Forelimb muscle (tissue), 1 donor: ENCODE data around the gene KIAA1958. TPM values are rescaled to one million over a fixed set of nuclear protein-coding genes. Genes with fewer than 3 reads are reported as not detected.
A peak's percentile ranks its signal among the peaks of the same experiment; 100 is the strongest.

Experiments used
- DNase-seq: peaks from one replicate; pipeline ENCODE4 v3.0.0-alpha.2; 2013; ENCODE audit warnings: low read depth
- polyA plus RNA-seq: library from polyadenylated mRNA; unstranded; fragments of 120-200 nt; gene quantifications from one replicate; pipeline ENCODE4 v1.2.1, GENCODE V29; 2013; ENCODE audit not compliant: insufficient read length

Gene KIAA1958
- polyA plus RNA-seq = 3.3 TPM

- DNase-seq = peak; percentile 36
These were observed at the start of gene KIAA1958 for GRCh38 chr9:112486221-112487007. TSS of gene KIAA1958 (plus strand) at chr9:112486827. CDS start at chr9:112574081, 87,254 bp downstream.

DNA sequence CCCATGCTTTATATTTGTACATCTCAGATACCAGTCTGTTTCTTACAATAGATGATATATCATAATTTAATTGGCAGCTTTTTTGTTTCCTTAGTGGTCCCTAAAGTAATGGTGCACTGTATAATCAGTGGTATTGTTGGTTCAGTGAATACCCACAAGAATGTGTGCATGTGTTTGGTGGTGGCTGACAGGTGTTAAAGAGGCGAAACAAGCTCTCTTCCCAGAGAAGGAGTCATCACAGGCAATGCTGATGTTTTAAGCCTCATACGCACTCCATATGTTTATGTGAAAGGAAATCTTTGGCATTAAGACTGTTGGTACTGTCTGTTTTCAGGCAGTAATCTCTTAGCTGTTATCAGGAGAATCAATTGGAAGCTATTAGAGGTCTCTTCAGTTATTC is 49.2 kb upstream of the KIAA1958 start:
- no peak for DNase-seq

DNA sequence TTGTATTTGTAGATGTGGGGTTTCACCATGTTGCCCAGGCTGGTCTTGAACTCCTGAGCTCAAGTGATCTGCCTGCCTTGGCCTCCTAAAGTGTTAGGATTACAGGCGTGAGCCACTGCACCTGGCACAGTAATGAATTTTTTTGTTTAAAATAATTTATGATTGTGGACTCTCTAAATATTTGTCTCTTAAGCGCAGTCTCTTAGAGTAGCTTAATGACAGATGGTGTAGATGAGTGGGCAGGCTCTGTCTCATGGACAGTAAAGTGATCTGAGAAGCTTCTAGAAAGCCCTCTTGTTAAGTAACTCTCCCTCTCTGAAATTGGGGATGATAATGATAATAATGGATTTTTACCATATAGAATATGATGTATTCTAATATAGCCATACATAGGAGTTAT is 47.5 kb upstream of the KIAA1958 start:
- no peak for DNase-seq

- no peak for DNase-seq
These were observed 46.8 kb upstream of the KIAA1958 start for GRCh38 chr9:112439825-112440224.

GRCh38 chr9:112443200-112443599 is 43.4 kb upstream of the KIAA1958 start:
- no peak for DNase-seq

- DNase-seq = no peak
These were observed 43.0 kb upstream of the KIAA1958 start for GRCh38 chr9:112443636-112444035.

DNA sequence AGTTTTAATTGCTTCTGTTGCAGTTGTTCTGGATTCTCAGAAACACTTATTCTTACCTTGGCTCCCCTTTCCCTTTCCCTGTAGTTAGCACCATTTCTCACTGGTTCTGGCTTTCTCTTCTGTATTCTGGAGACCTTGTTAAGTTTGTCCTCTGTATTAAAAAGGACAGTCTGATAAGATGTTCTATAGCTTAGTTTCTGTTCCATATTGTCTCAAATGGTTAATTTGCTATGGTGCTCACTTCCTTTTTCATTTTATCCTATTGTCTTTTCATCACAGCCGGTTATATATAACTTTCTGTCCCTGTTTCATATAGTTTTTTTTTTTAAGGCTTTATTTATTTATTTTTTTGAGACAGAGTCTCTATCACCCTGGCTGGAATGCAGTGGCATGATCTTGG is 41.4 kb upstream of the KIAA1958 start:
- DNase-seq = no peak

DNA sequence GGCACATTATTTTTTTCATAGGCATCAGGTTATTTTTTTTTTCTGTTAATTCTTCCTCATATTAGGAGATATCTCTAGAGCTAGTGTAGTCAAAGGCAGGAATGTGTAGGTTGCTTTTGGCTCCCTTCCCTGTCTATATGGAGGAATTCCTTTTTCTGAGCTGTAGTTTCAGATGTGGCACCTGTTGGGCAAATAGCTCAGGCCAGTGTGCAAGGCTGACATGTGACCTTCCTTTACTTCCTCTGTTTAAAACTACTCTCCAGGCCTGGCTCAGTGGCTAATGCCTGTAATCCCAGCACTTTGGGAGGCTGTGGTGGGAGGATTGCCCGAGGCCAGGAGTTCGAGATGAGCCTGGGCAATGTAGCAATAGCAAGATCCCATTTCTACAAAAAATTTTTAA is 40.5 kb upstream of the KIAA1958 start:
- no peak for DNase-seq

GRCh38 chr9:112446526-112446925 is 40.1 kb upstream of the KIAA1958 start:
- no peak for DNase-seq

DNA sequence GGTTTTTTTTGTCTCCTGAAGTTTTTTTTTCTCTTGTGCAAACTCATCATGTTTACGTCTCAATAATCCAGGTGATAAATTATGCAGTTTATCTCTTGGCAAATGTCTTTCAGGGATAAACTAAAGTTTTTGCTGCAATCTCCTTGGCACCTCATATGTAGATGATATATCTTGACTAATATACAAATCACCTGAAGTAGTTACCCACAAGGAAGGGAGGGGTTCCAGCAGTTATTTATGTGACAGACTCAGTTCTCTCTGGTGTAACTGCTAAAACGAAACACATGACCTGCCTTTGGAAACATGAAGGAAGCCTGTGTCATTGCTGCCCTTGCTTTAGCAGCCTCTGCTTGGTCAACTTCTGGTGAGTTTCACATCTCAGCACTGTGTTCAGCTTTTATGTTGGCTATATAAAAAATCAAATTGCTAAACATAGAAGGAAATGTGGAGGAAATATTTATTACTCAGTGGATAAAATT is 39.3 kb upstream of the KIAA1958 start:
- DNase-seq = no peak

DNA sequence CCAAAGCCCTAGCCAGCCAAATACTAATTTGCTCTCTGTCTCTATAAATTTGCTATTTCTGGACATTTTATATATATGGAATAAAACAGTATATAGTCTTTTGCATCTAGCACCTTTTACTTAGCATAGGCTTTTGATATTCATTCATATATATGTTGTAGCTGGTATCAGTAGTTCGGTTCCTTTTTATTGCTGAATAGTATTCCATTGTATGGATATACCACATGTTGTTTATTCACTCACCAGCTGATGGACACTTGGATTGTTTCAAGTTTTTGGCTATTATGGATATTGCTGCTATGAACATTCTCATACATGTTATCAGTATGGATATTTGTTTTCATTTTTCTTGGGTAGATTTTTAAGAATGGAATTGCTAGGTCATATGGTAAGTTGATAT is 23.8 kb upstream of the KIAA1958 start:
- no peak for DNase-seq

GRCh38 chr9:112465352-112465751 is 21.3 kb upstream of the KIAA1958 start:
- DNase-seq = no peak

- no peak for DNase-seq
These were observed 13.6 kb upstream of the KIAA1958 start for GRCh38 chr9:112472996-112473395.

DNA sequence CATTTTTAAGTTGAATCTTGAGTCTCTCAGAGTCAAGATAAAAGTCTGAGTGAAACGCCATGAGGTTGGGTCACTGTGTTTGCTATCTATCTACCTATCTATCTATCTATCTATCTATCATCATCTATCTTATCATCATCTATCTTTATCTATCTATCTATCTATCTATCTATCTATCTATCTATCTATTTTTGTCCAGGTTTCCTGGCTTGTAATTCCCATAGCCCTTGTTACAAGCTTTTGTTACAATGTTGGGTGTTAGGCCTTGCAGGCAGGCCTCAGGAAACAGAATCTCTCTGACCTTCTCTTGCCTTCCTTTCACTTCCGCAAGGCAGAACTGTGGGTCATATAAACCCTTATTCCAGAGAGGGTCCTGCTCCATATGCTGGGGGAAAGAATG is 12.6 kb upstream of the KIAA1958 start:
- no peak for DNase-seq

DNA sequence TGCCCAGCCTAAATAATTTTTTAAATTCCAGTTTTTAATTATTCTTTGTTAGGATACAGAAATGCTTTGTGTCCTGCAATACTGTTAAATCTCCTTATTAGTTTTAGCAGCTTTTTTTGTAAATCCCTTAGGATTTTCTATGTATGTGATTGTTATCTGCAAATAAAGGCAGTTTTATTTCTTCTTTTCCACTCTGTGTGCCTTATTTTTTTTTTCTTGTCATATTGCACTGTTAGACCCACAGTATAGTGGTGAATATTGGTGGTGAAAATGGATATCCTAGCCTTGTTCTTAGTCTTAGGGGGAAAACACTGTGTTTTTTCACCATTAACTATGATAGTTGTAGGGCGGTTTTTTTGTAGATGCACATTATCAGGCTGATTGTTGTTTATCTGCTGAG is 11.3 kb upstream of the KIAA1958 start:
- no peak for DNase-seq

DNA sequence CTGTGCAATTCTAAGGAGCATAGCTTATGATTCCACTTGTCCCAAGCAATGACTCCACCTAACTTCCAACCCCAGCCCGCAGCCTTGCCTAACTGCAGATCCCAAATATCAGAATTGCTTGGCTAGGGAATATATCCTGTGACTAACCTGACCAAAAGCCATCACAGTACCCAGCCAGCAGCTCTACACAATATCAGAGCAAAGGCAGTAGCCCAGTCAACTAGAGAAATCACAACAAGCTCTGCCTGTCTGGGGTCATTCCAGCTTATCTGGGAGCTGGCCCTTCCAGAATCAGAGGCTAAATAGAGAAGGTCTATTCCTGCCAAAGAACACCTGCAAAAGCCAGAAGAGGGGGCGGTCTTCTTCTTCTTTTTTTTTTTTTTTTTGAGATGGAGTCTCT is 9.3 kb upstream of the KIAA1958 start:
- DNase-seq = no peak

GRCh38 chr9:112479221-112479620 is 7.4 kb upstream of the KIAA1958 start:
- DNase-seq = no peak

DNA sequence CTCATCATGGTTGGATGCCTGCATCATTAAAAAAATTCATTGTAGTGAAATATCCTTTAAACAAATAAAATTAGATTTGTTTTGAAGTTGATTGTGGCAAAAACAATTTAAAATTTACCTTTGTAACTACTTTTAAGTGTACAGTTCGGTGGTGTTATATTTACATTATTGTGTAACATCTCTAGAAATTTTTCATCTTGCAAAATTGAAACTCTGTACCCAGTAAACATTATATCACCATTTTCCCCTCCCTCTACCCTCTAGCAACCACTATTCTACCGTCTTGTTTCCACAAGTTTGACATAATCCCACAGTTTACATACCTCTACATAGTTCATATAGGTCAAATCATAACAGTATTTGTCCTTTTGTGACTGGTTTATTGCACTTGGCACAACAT is 2.0 kb upstream of the KIAA1958 start:
- DNase-seq = no peak

DNA sequence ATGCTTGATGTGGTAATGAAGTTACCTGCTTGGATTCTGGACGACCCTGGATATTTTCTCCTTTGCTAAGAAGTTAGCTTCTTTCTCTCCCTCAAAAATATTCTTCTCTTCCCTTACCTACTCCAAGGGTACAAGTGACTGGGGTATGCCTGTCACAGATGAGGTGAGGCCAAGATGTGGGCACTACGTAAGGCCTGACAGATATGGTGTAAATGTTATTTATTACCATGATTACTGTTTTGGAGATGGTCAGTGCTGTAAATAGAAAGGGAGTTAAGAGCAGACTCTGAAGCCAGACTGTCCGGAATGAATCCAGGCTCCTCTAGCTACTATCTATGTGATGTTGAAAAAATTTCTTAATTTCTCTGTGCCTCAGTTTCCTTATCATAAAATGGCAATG is 1.1 kb upstream of the KIAA1958 start:
- no peak for DNase-seq

DNA sequence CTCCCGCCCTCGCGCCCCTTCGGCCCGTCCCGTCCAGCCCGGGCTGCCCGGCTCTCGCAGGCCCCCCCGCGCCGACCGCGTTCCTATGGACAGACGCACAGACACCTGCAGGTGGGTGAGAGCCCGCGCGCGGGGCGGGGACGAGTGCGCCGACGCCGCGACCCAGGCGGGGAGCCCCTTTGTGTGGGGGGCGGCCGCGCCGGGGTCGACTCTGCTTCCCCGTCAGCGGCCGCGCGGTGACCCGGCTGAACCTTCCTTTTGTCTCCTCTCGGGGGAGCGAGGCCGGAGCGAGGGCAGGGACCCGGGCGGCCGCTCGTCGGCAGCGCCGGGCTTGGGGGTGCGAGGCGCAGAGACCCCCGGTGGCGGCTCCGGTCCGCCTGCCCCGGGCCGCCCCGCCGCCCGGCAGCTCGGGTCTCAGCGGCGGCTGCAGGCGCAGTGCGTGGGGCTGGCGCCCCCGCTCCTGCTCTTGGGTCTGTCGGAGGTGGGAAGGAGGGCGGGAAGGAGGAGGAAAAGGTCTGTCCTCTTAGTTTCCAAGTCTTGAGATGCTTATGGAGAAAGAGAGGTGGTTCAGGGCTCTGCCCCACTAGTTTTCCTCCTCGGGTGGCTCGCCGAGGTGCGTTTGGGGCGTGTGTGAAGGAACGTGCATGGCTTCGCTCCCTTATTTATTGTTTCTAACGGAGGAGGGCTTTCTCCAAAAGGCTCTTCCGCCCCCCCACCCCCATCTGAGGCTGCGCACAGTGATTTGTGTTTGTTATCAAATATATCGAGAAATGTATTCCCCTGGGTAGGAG is 576 bp downstream of the KIAA1958 start:
- no peak for DNase-seq

DNA sequence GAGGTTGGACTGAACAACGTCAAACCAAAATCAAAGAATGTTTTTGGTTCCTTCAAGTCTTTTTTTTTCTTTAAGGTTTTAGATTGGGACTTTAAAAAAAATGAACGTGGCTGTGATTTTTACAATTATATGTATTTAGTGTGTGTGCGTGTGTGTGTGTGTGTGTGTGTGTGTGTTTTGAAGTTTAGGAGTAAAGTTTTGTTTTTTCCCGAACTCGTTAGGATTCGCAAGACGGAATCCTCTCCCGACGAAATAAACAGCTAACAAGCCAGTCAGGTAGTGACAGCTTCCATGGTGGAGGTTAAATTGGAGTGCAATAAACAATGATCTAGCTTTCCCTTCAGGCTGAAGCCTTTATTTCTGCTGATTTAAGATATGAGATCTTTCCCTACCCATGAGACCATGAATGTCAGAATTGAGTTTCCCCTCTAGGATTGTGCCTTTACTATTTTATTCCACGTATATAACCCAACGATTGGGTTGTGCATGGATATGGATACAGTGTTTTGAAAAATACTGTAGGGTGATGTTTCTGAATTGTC is 1.2 kb downstream of the KIAA1958 start:
- no peak for DNase-seq

GRCh38 chr9:112489039-112489546 is 2.5 kb downstream of the KIAA1958 start:
- DNase-seq = no peak
